ENCODE results near the gene DZIP1L. TPM values are rescaled to one million over a fixed set of nuclear protein-coding genes. Genes with fewer than 3 reads are reported as not detected.

The DZIP1L gene
- polyA plus RNA-seq, 3 donors from 2014 or later = not detected

GRCh38 chr3:138049157-138049919 lies 66.1 kb downstream of the DZIP1L start:
- no peak overlapping the region for H3K27ac Mint-ChIP-seq
- H3K36me3 Mint-ChIP-seq = no peaks in the 10 kb centered on the region
- DNase-seq = no peak
- H3K4me3 Mint-ChIP-seq = no peak overlapping the region
- H3K9me3 Mint-ChIP-seq = peaks cover 0 to 5% (median 3%) of the 10 kb centered on the region in 6 donors
- H3K27me3 Mint-ChIP-seq (ENCODE audit: low read depth in 3 of 3) = peaks cover 1 to 3% (median 2%) of the 10 kb centered on the region in 3 donors
- H3K4me1 Mint-ChIP-seq = no peaks in the 10 kb centered on the region

- Mint-ChIP-seq H3K27ac (no peak overlapping the region), H3K4me1 (no peaks in the 10 kb centered on the region), H3K27me3 (ENCODE audit: low read depth in 3 of 3) (peaks cover 0 to 3% (median 2%) of the 10 kb centered on the region in 3 donors), H3K9me3 (peaks cover 0 to 7% (median 3%) of the 10 kb centered on the region in 6 donors), H3K36me3 (no peaks in the 10 kb centered on the region), H3K4me3 (no peak overlapping the region)
- no peak for DNase-seq
Measured at GRCh38 chr3:138047596-138048158, 67.7 kb downstream of the DZIP1L start.

GRCh38 chr3:138046955-138047354 lies 68.5 kb downstream of the DZIP1L start:
- Mint-ChIP-seq H3K27me3 (ENCODE audit: low read depth in 3 of 3) (peaks cover 2 to 6% (median 2%) of the 10 kb centered on the region in 3 donors), H3K36me3 (no peaks in the 10 kb centered on the region), H3K4me3 (no peak overlapping the region), H3K9me3 (peaks cover 0 to 10% (median 3%) of the 10 kb centered on the region in 6 donors), H3K4me1 (no peaks in the 10 kb centered on the region), H3K27ac (no peak overlapping the region)
- no peak for DNase-seq

GRCh38 chr3:138046085-138046484 lies 69.3 kb downstream of the DZIP1L start:
- no peak overlapping the region for H3K4me3 Mint-ChIP-seq
- peaks cover 0 to 8% (median 0%) of the 10 kb centered on the region in 6 donors for H3K9me3 Mint-ChIP-seq
- no peaks in the 10 kb centered on the region for H3K36me3 Mint-ChIP-seq
- no peak for DNase-seq
- no peak overlapping the region for H3K27ac Mint-ChIP-seq
- H3K27me3 Mint-ChIP-seq (ENCODE audit: low read depth in 3 of 3) = peaks cover 0 to 6% (median 2%) of the 10 kb centered on the region in 3 donors
- H3K4me1 Mint-ChIP-seq = no peaks in the 10 kb centered on the region

GRCh38 chr3:138043266-138044029 lies 72.0 kb downstream of the DZIP1L start:
- no peak overlapping the region for H3K4me3 Mint-ChIP-seq
- H3K9me3 Mint-ChIP-seq = peaks cover 0 to 5% (median 0%) of the 10 kb centered on the region in 6 donors
- no peaks in the 10 kb centered on the region for H3K36me3 Mint-ChIP-seq
- no peak overlapping the region for H3K27ac Mint-ChIP-seq
- peaks cover 0 to 4% (median 2%) of the 10 kb centered on the region in 3 donors for H3K27me3 Mint-ChIP-seq (ENCODE audit: low read depth in 3 of 3)
- no peak for DNase-seq
- H3K4me1 Mint-ChIP-seq = no peaks in the 10 kb centered on the region

- Mint-ChIP-seq H3K9me3 (peaks cover 0 to 5% (median 0%) of the 10 kb centered on the region in 6 donors), H3K27me3 (ENCODE audit: low read depth in 3 of 3) (peaks cover 2 to 5% (median 3%) of the 10 kb centered on the region in 3 donors), H3K4me1 (no peaks in the 10 kb centered on the region), H3K4me3 (no peak overlapping the region), H3K36me3 (no peaks in the 10 kb centered on the region), H3K27ac (no peak overlapping the region)
- no peak for DNase-seq
Measured at GRCh38 chr3:138042043-138042442, 73.4 kb downstream of the DZIP1L start.

GRCh38 chr3:138038725-138039462 lies 76.5 kb downstream of the DZIP1L start:
- H3K27ac Mint-ChIP-seq = no peak overlapping the region
- no peaks in the 10 kb centered on the region for H3K36me3 Mint-ChIP-seq
- DNase-seq = no peak
- no peak overlapping the region for H3K4me3 Mint-ChIP-seq
- peaks cover 0 to 5% (median 0%) of the 10 kb centered on the region in 6 donors for H3K9me3 Mint-ChIP-seq
- H3K27me3 Mint-ChIP-seq (ENCODE audit: low read depth in 3 of 3) = peaks cover 2 to 6% (median 4%) of the 10 kb centered on the region in 3 donors
- H3K4me1 Mint-ChIP-seq = no peaks in the 10 kb centered on the region

GRCh38 chr3:138036572-138036971 lies 78.8 kb downstream of the DZIP1L start:
- H3K9me3 Mint-ChIP-seq = peaks cover 0 to 2% (median 0%) of the 10 kb centered on the region in 6 donors

GRCh38 chr3:138034918-138035317 lies 80.5 kb downstream of the DZIP1L start:
- Mint-ChIP-seq H3K4me1 (no peaks in the 10 kb centered on the region), H3K4me3 (no peak overlapping the region), H3K27me3 (ENCODE audit: low read depth in 3 of 3) (peaks cover 0 to 9% (median 2%) of the 10 kb centered on the region in 3 donors), H3K27ac (no peak overlapping the region), H3K36me3 (no peaks in the 10 kb centered on the region), H3K9me3 (peaks cover 0 to 2% (median 0%) of the 10 kb centered on the region in 6 donors)
- DNase-seq = no peak

More at GRCh38 chr3:138036572-138036971, 78.8 kb downstream of the DZIP1L start:
- DNase-seq = no peak
- Mint-ChIP-seq H3K36me3 (no peaks in the 10 kb centered on the region), H3K4me3 (no peak overlapping the region), H3K4me1 (no peaks in the 10 kb centered on the region), H3K27me3 (ENCODE audit: low read depth in 3 of 3) (peaks cover 0 to 9% (median 2%) of the 10 kb centered on the region in 3 donors), H3K27ac (no peak overlapping the region)

- Mint-ChIP-seq H3K27ac (no peak overlapping the region), H3K27me3 (ENCODE audit: low read depth in 3 of 3) (peaks cover 0 to 9% (median under 1%) of the 10 kb centered on the region in 3 donors), H3K9me3 (peaks cover 0 to 2% (median 0%) of the 10 kb centered on the region in 6 donors), H3K4me1 (no peaks in the 10 kb centered on the region), H3K36me3 (no peaks in the 10 kb centered on the region), H3K4me3 (no peak overlapping the region)
- DNase-seq = no peak
Measured at GRCh38 chr3:138033202-138033691, 82.2 kb downstream of the DZIP1L start.

- Mint-ChIP-seq H3K4me3 (no peak overlapping the region), H3K27ac (no peak overlapping the region), H3K36me3 (no peaks in the 10 kb centered on the region), H3K4me1 (no peaks in the 10 kb centered on the region), H3K9me3 (peaks cover 0 to 2% (median 0%) of the 10 kb centered on the region in 6 donors), H3K27me3 (ENCODE audit: low read depth in 3 of 3) (peaks cover 0 to 7% (median 0%) of the 10 kb centered on the region in 3 donors)
- no peak for DNase-seq
Measured at GRCh38 chr3:138032567-138032966, 82.8 kb downstream of the DZIP1L start.

- no peaks in the 10 kb centered on the region for H3K9me3 Mint-ChIP-seq
- no peaks in the 10 kb centered on the region for H3K36me3 Mint-ChIP-seq
- H3K27me3 Mint-ChIP-seq (ENCODE audit: low read depth in 3 of 3) = peaks cover 0 to 7% (median 0%) of the 10 kb centered on the region in 3 donors
- no peak overlapping the region for H3K27ac Mint-ChIP-seq
- DNase-seq = no peak
- no peak overlapping the region for H3K4me3 Mint-ChIP-seq
- H3K4me1 Mint-ChIP-seq = no peaks in the 10 kb centered on the region
Measured at GRCh38 chr3:138031536-138031935, 83.9 kb downstream of the DZIP1L start.

- Mint-ChIP-seq H3K4me1 (no peaks in the 10 kb centered on the region), H3K36me3 (no peaks in the 10 kb centered on the region), H3K4me3 (no peak overlapping the region), H3K27ac (no peak overlapping the region), H3K27me3 (ENCODE audit: low read depth in 3 of 3) (peaks cover 0 to 6% (median 0%) of the 10 kb centered on the region in 3 donors), H3K9me3 (no peaks in the 10 kb centered on the region)
- no peak for DNase-seq
Measured at GRCh38 chr3:138030734-138031280, 84.6 kb downstream of the DZIP1L start.

Data from immature natural killer cell (primary cell).